Astrocyte (in vitro differentiated cells and primary cell): Measurements from ENCODE around the gene GALNT17.

ENCODE experiments used
- EZH2 ChIP-seq: IDR thresholded peaks from 2 replicates; pipeline ENCODE4 v1.6.1; 2012; ENCODE audit warnings: mild to moderate bottlenecking, low read length, inconsistent platforms; ENCODE audit not compliant: insufficient read depth
- TF ChIP-seq, protein P1 (sequence below): IDR thresholded peaks from 2 replicates; pipeline ENCODE4 v1.5.1; 2011; ENCODE audit warnings: low read depth, mild to moderate bottlenecking, inconsistent platforms, low read length, moderate library complexity; ENCODE audit not compliant: insufficient read depth

DNA sequence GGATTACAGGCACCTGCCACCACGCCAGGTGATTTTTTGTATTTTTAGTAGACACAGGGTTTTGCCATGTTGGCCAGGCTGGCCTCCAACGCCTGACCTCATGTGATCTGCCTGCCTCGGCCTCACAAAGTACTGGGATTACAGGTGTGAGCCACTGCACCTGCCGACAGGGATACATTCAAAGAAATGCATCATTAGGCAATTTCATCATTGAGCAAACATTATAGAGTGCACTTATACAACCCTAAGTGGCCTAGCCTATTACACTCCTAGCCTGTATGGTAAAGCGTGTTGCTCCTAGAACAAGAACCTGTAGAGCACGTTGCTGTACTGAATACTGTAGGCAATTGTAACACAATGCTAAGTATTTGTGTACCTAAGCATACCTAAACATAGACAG lies 350.3 kb downstream of the GALNT17 start:
- TF ChIP-seq, protein P1, sequence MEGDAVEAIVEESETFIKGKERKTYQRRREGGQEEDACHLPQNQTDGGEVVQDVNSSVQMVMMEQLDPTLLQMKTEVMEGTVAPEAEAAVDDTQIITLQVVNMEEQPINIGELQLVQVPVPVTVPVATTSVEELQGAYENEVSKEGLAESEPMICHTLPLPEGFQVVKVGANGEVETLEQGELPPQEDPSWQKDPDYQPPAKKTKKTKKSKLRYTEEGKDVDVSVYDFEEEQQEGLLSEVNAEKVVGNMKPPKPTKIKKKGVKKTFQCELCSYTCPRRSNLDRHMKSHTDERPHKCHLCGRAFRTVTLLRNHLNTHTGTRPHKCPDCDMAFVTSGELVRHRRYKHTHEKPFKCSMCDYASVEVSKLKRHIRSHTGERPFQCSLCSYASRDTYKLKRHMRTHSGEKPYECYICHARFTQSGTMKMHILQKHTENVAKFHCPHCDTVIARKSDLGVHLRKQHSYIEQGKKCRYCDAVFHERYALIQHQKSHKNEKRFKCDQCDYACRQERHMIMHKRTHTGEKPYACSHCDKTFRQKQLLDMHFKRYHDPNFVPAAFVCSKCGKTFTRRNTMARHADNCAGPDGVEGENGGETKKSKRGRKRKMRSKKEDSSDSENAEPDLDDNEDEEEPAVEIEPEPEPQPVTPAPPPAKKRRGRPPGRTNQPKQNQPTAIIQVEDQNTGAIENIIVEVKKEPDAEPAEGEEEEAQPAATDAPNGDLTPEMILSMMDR = no peak
- no peak for TF ChIP-seq EZH2
